ENCODE data around the gene EMID1.

DNA sequence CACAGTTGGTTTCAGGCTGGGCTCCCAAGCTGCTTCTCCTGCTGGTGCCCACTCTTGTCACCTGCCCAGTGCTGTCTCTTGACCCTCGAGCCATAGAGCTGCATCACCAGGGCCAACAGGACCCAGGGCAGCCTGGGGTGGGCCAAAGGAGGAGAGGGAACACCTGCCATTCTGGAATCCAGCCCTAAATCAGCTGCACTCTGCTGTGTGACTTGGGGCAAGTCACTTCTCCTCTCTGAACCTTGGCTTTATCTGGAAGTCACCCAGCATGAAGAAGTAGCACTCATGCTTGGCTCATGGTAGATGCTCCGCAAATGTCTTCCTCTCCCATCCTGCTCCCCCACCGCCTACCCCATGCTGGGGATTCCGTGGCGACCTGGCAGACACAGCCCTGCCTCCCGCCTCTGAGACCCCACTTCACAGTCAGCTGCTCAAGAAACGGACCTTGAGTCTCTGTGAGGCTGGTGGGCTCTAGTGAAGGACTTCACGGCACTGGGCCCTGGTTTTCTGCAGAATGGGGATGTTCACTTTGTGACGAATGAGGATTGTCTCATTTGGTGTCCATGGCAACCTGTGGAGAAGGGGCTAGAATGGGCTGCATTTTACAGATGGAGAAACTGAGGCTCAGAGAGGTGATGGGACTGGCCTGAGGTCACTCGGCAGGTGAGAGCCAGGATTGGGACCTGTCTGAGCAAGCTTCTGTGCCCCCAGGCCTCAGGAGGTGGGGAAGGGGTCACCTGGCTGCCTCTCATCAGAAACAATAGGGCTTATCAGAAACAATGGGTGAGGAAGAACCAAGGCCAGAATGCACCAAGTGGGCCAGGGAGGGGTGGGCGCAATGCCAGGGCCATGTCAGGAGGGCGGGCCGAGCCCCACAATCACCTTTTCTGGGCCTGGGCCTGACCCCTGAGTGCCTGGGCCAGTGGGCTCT is 12.4 kb downstream of the EMID1 start:
- TF ChIP-seq, protein P1, sequence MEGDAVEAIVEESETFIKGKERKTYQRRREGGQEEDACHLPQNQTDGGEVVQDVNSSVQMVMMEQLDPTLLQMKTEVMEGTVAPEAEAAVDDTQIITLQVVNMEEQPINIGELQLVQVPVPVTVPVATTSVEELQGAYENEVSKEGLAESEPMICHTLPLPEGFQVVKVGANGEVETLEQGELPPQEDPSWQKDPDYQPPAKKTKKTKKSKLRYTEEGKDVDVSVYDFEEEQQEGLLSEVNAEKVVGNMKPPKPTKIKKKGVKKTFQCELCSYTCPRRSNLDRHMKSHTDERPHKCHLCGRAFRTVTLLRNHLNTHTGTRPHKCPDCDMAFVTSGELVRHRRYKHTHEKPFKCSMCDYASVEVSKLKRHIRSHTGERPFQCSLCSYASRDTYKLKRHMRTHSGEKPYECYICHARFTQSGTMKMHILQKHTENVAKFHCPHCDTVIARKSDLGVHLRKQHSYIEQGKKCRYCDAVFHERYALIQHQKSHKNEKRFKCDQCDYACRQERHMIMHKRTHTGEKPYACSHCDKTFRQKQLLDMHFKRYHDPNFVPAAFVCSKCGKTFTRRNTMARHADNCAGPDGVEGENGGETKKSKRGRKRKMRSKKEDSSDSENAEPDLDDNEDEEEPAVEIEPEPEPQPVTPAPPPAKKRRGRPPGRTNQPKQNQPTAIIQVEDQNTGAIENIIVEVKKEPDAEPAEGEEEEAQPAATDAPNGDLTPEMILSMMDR (IDR thresholded peaks at IDR 0.05; ENCODE audit: poor library complexity) = no peak
- TF ChIP-seq EZH2phosphoT487 (IDR thresholded peaks at IDR 0.05; ENCODE audit: low read depth, severe bottlenecking, unreplicated experiment) = no peak

All from hepatocyte (in vitro differentiated cells).